Measurements from ENCODE around the gene MLYCD.

The MLYCD gene

DNA sequence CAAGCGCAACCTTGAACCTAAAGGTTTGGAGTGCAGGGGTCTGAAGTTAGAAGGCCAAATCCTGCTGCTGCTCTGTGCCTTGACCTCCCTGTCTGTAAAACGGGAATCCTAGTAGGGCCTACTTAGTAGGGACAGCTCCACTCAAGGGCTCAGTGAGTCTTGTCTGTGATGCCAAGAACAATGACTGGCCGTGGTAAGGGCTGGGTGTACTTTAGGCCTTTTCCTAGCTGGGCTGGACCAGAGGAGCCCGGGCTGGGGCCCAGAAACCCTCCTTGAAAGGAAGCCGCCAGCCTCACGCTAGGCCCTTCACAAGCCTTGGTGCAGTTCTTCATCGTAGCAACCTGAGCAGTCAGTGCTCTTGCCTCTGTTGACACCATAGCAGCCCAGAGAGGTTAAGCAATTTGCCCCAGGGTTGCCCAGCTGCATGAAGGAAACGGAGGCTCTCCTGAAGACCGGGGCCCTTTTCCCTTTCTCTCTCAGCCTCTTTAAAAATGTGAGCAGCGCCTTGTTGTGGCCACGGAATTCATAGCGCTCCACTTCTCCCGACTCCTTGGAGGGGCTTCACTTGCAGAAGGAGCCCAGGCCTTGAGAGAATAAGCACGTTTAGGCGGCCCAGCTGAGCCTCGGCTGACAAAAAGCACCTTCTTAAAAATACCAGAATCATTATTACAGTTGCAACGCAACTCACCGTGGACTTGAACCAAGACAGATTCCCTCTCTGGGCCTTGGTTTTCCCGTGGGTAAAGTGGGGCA, 73.5 kb downstream of the MLYCD start:
- DNase-seq = no peak

DNA sequence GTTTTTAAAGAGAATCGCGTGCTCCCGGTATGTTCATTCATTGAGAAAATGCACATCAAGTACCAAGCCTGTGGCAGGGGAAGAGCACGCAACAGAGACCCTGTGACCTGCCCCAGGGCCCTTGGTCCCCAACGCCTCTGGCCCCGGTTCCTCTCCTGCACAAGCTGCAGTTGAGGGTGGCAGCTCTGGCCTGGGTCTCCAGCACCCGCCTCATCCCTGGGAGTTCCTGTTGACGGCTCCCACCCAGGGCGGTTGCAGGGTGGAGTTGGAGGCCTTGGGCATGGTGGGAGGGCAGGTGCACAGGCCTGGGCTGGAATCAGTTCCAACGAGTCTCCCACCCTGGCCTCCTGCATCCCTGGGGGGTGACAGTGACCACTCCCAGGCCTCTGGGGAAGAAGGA, 74.2 kb downstream of the MLYCD start:
- DNase-seq = no peak

DNA sequence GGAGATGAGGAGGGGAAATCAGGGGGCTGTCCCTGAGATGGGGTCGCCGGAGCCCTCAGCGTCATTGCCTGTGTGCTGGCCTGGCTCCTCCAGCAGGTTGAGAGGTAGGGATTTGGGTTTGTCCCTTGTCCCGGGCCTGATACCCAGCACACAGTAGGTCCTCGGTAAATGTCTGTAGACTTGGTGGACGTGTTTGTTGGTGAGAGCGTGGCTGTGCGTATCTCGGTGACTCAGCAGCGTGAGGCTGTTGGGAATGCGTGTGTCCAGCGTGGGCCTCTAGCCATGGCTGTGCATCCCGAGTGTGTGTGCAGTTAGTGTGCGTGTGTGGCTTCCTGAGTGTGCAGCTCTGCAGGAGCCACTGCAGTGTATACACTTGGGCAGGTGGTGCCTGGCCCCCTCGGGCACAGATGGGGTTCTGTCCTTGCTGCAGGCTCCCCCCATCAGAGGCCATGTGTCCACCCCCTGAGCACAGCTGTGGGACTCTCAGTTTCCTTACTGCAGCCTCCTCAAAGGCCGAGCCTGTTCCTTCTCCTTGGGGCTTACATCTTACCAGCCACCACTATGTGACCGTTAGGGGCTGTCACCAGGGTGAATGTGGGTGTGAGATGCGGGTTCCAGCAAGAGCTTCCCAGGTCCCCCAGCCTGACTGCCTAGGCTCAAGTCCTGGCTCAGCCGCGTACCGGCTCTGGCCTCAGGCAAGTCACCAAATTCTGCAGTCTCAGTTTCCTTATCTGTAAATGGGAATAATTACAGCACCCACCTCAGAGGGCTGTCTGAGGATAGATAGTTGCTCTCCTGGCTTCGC, 74.9 kb downstream of the MLYCD start:
- DNase-seq = no peak

DNA sequence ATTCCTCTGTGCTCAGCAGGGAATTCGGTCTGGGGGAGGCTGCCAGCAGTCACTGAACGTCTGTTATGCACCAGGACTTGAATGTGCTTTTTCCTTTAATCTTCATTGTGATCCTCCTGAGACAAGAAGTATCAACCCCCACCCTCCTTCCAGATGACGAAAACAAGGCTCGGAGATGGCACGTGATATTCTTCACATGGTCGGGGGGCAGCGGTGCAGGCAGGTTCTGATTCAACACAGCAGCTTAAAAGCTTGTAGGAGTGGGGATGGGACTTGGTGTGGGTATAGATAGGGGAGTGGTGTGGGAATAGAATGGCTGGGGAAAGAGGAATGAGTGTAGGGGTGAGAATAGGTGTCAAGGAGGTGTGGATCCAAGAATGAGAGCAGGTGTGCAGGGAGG, 75.6 kb downstream of the MLYCD start:
- DNase-seq = no peak

DNA sequence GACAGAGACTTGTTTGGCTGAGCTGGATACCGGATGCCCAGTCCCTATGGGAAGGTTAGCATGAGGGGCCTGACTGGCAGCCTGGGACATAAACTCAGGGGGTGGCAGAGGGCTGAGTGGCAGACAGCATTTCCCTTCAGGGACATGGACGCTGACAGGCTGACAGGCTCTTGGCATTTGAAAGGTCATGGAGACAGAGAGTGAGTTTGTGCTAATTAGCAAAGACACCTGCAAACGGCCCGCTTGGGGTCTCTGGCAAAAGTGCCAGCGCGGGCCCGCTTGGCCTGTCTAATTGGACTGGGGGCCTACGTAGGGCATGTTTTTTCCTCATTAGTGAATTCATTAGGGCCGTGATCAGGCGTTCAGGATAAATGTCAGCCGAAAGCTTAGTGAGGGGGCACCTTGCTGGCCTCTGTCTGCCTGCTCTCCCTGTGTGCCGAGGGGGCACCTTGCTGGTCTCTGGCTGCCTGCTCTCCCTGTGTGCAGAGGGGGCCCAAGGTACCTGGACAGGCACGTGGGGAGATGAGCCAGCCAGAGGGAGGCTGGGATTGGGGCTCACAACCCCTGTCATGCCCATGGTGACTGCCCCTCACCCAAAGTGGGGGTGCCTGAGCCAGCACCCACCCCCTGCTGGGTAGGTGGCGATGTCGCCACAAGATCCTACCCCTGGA, 76.8 kb downstream of the MLYCD start:
- no peak for DNase-seq
